Esophagus muscularis mucosa (tissue), 4 donors: ENCODE measurements around the gene UGDH.

Experiments
- CTCF ChIP-seq, 3 experiments: fragments of 200-600 bp in 2 of 3; fragments of 450-650 bp in 1 of 3; sonication (generic) in 2 of 3; IDR thresholded peaks; one replicate each; pipeline ENCODE4 v1.5.1; 2017 to 2019; ENCODE audit warnings: antibody characterized with exemption in 3 of 3, mild to moderate bottlenecking in 2 of 3, moderate library complexity in 1 of 3
- EP300 ChIP-seq: sonication (generic); formaldehyde crosslinking; IDR thresholded peaks from one replicate; pipeline ENCODE4 v1.6.1; 2017; ENCODE audit warnings: antibody characterized with exemption
- POLR2AphosphoS5 ChIP-seq, 2 donors: sonication (generic); formaldehyde crosslinking; IDR thresholded peaks; one replicate each; pipeline ENCODE4 v1.6.1; 2017; ENCODE audit warnings: antibody characterized with exemption in 2 of 2

DNA sequence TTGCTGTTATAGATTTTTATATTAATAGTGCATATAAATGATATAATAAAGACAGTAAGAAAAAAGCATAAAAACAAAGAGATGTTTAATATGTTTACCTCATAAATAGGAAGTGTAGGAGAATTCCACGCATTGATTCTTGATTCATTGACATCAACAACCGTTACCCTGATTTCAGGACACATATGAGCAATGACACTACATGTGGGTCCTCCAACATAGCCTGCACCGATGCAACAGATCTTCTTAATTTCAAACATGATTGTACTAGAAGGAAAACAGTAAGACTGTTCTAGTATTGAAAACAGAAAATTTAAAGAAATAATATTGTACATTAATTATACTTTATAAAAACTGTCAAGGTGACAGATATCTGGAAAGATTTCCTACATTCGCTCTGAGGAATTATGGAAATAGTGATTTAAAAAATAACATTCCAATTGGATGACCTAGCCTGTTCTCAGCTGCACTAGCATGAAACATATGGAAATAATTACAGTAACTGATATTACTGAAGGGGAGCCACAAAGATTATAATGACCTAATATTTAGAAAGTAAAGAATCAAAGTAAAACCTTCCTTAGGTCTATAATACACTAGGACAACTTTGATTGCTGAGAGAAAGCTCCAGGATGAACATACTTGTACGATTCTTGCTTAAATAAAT lies 5.9 kb downstream of the UGDH start:
- TF ChIP-seq CTCF (IDR thresholded peaks at IDR 0.05), result no peak
- TF ChIP-seq POLR2AphosphoS5 (IDR thresholded peaks at IDR 0.05), result no peak
- no peak for TF ChIP-seq EP300
